T-cell (primary cell): Measurements from ENCODE around the gene USB1. TPM values are rescaled to one million over a fixed set of nuclear protein-coding genes. Genes with fewer than 3 reads are reported as not detected.
A peak's percentile ranks its signal among the peaks of the same experiment; 100 is the strongest.

Source experiments
- ATAC-seq, 4 experiments: fragments of 200-7000 bp in 3 of 4; fragments of 150-1000 bp in 1 of 4; cut with Tn5 transposase; replicated peaks in 1 of 4; 1 replicate in 3 of 4; 2 replicates in 1 of 4; pipeline ENCODE4 v1.10.0; 2021; ENCODE audit warnings: moderate library complexity in 3 of 4, mild to moderate bottlenecking in 2 of 4, moderate number of reproducible peaks in 1 of 4
- CTCF ChIA-PET, 2 donors: fragments of 300-600 bp; sonication (Branson Sonifier 250); formaldehyde crosslinking; loops; one replicate each; lab custom pipeline; 2022; ENCODE audit warnings: antibody characterized with exemption in 2 of 2; lab: Charles Lee
- POLR2A ChIA-PET, 2 donors: fragments of 300-600 bp; sonication (Branson Sonifier 250); formaldehyde crosslinking; loops; one replicate each; lab custom pipeline; 2022; ENCODE audit warnings: antibody characterized with exemption in 2 of 2; lab: Charles Lee
- DNase-seq, 35 experiments: peaks; one replicate each; pipeline versions ENCODE4 v3.0.0 to v3.0.0-alpha.2; 2013 to 2023
- H3K27ac ChIP-seq: one replicate; pipeline ENCODE4 v1.5.1; 2013; ENCODE audit warnings: low read length
- H3K27me3 ChIP-seq, 2 experiments: replicated peaks in 1 of 2; 1 replicate in 1 of 2; 2 replicates in 1 of 2; pipeline versions ENCODE4 v1.6.1 to v1.7.0; 2013; ENCODE audit warnings: low read length in 1 of 2, mixed read lengths in 1 of 2; ENCODE audit not compliant: control insufficient read depth in 2 of 2, insufficient read depth in 2 of 2; ENCODE audit errors: extremely low read depth in 1 of 2
- H3K36me3 ChIP-seq, 2 donors: 1 replicate in 1 of 2; 2 replicates in 1 of 2; pipeline versions ENCODE4 v1.6.1 to v1.7.0; 2013; ENCODE audit warnings: low read length in 1 of 2; ENCODE audit not compliant: control insufficient read depth in 2 of 2, insufficient read depth in 1 of 2; ENCODE audit errors: extremely low read depth in 1 of 2
- H3K4me1 ChIP-seq, 2 experiments: 1 replicate in 1 of 2; 2 replicates in 1 of 2; pipeline versions ENCODE4 v1.6.1 to v1.7.0; 2013; ENCODE audit warnings: low read length in 2 of 2, mixed read lengths in 1 of 2; ENCODE audit not compliant: insufficient read depth in 2 of 2, control insufficient read depth in 1 of 2; ENCODE audit errors: extremely low read depth in 1 of 2
- H3K4me3 ChIP-seq, 2 donors: 1 replicate in 1 of 2; 2 replicates in 1 of 2; pipeline versions ENCODE4 v1.5.1 to v1.7.0; 2013; ENCODE audit warnings: mild to moderate bottlenecking in 2 of 2, low read length in 1 of 2, moderate library complexity in 1 of 2; ENCODE audit not compliant: control insufficient read depth in 1 of 2; ENCODE audit errors: extremely low read depth in 1 of 2
- H3K9me3 ChIP-seq: 2 replicates; pipeline ENCODE4 v1.7.0; 2013
- H3K27ac Mint-ChIP-seq, 2 donors: one replicate each; pipeline ENCODE4 v1.8.0; 2020 to 2021; ENCODE audit warnings: mild to moderate bottlenecking in 2 of 2, mixed read lengths in 2 of 2
- H3K27me3 Mint-ChIP-seq, 2 donors: one replicate each; pipeline ENCODE4 v1.8.0; 2021 to 2022; ENCODE audit warnings: mixed read lengths in 2 of 2
- H3K36me3 Mint-ChIP-seq: one replicate; pipeline ENCODE4 v1.8.0; 2021; ENCODE audit warnings: mixed read lengths
- H3K4me1 Mint-ChIP-seq, 3 donors: one replicate each; pipeline ENCODE4 v1.8.0; 2020 to 2022; ENCODE audit warnings: mixed read lengths in 3 of 3, mild to moderate bottlenecking in 1 of 3
- H3K4me3 Mint-ChIP-seq, 3 donors: one replicate each; pipeline ENCODE4 v1.8.0; 2020 to 2022; ENCODE audit warnings: mild to moderate bottlenecking in 3 of 3, mixed read lengths in 3 of 3, moderate library complexity in 3 of 3
- H3K9me3 Mint-ChIP-seq, 3 donors: one replicate each; pipeline ENCODE4 v1.8.0; 2020 to 2022; ENCODE audit warnings: mixed read lengths in 3 of 3
- WGBS: methylation state at CpG from one replicate; pipeline ENCODE4 v1.1.5; 2013; ENCODE audit warnings: missing lambda C conversion rate; ENCODE audit not compliant: insufficient coverage; 5-methylcytosine and 5-hydroxymethylcytosine counted together
- total RNA-seq, 35 experiments: library from RNA in 6 of 35; stranded (reverse) in 6 of 35; fragments of 120-200 nt in 1 of 35; gene quantifications; one replicate each; pipeline versions ENCODE4 v1.2.1 to v1.2.4 and lab custom pipeline; 2013 to 2026

Gene USB1
- total RNA-seq, 5 donors from 2014 or later (not counting 1 experiment from before 2014, with no cell fraction given): 31.7 to 44.2 (median 41.3) TPM

DNA sequence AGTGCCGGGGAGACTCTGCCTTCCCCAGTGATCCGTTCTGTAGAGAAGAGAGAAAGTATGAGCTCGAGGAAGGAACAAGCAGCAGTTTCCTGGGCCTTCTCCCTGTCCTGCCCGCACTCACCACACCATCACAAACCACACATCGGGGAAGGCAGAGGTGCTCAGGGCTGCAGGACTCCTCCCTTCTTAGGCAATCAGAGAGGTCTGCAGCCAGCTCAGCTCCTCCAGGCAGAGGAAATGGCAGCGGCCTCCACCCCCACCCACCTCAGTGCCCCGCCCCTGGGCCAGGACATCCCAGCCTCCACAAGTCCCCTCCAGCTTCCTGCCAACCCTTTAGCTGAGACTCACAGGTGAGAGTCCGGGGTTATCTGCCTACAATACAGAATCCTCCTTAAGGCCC lies 2.7 kb upstream of the USB1 start:
- WGBS: 6% methylated on average over 4 of the region's 8 CpGs
- Mint-ChIP-seq H3K9me3 (no peaks in the 10 kb centered on the region), H3K27ac (peak overlapping the region; percentile 91 to 92), H3K27me3 (no peaks in the 10 kb centered on the region), H3K36me3 (peaks cover 20% of the 10 kb centered on the region), H3K4me3 (peak overlapping the region; percentile 76 to 83 (median 79)), H3K4me1 (peaks cover 45 to 73% (median 66%) of the 10 kb centered on the region in 3 donors)
- Histone ChIP-seq H3K9me3 (no peaks in the 10 kb centered on the region), H3K27ac (peak overlapping the region; percentile 59), H3K36me3 (peaks cover 31 to 46% of the 10 kb centered on the region in 2 donors), H3K4me3 (peak overlapping the region in 1 of 2 donors; percentile 73), H3K27me3 (no peaks in the 10 kb centered on the region), H3K4me1 (peaks cover 22 to 85% of the 10 kb centered on the region in 2 experiments)
- ATAC-seq: peak; percentile 2 to 25 (median 16)
- POLR2A ChIA-PET: no interaction called here
- peak in 34 of 35 experiments; percentile 15 to 68 (median 37) for DNase-seq
- CTCF ChIA-PET: interaction anchor here (0.6 to 2.0 kb wide), 7 partner anchors 26 to 436 kb away, joined by 3 to 6 read pairs (median 4); partner anchors contain the start of gene CFAP20 (in 1 of the 2)

DNA sequence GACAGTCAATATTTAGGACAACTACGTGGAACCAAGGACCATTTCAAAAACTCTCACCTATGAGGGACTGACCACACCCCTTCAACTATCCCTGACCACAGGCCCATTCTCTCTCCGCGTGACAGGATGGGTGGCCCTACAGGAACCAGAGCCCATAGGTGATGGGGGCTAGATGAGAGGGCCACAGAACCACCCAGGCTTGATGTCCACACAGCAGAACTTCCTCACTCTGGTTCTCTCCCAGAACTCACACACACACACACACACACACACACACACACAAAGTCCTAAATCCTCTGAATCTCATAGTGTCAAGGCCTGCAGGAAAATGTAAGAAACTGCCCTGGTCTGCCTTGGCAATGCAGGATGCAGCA lies 2.2 kb upstream of the USB1 start:
- peaks cover 28 to 45% of the 10 kb centered on the region in 2 donors for H3K36me3 ChIP-seq

DNA sequence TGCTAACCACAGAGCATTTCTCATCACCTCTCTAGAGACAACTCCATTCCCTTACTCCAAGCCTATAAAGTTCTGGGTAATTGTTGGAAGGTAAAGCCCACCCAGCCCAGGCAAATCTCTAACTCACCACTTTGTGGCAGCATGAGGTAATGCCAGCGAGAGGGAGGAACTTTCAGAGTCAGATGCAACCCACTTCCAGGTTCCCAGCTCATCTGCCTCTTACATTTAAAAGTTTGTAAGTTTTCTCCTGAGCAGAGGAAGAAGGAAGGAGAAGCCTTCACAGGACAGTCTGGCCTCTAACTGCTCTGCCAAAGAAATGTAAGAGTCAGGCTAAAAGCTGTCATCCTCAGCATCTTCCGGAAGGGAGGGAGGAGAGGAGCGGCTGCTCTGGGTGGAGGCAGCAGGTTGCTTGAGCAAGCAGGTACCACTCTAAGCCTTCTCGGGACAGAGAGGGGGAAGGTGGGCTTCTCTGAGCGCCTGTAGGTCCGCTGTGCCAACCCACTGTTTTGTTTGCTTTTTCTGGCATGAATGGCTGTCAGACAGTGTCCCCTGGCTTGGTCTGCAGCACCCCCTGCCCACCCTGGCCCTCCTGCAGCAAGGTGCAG lies 1.7 kb upstream of the USB1 start:
- peak overlapping the region; percentile 63 to 73 for H3K4me3 ChIP-seq
- DNase-seq (peak in 25 of 35 experiments; percentile 8 to 65 (median 26)), ATAC-seq (peak in 2 of 4 experiments; percentile 18 to 28)
- H3K4me1 ChIP-seq: peaks cover 22 to 75% of the 10 kb centered on the region in 2 experiments
- CTCF ChIA-PET: interaction anchor here (0.6 to 2.0 kb wide), 5 partner anchors 68 to 487 kb away, joined by 3 to 6 read pairs (median 3); partner anchors contain the start of gene CFAP20 (in 1 of the 2)
- peaks cover 18% of the 10 kb centered on the region for H3K36me3 Mint-ChIP-seq
- peaks cover 24 to 42% of the 10 kb centered on the region in 2 donors for H3K36me3 ChIP-seq
- peak overlapping the region; percentile 59 for H3K27ac ChIP-seq
- POLR2A ChIA-PET: no interaction called here
- H3K9me3 Mint-ChIP-seq: no peaks in the 10 kb centered on the region
- no peaks in the 10 kb centered on the region for H3K9me3 ChIP-seq
- H3K27me3 ChIP-seq: no peaks in the 10 kb centered on the region
- 4% methylated on average over 3 of the region's 6 CpGs for WGBS
- H3K27me3 Mint-ChIP-seq: no peaks in the 10 kb centered on the region
- H3K4me1 Mint-ChIP-seq: peaks cover 49 to 75% (median 68%) of the 10 kb centered on the region in 3 donors
- peak overlapping the region; percentile 76 to 83 (median 79) for H3K4me3 Mint-ChIP-seq
- H3K27ac Mint-ChIP-seq: peak overlapping the region; percentile 91 to 92

More for the DNA sequence above, 2.2 kb upstream of the USB1 start:
- POLR2A ChIA-PET: no interaction called here
- Histone ChIP-seq H3K4me1 (peaks cover 22 to 80% of the 10 kb centered on the region in 2 experiments), H3K4me3 (peak overlapping the region in 1 of 2 donors; percentile 73), H3K9me3 (no peaks in the 10 kb centered on the region), H3K27ac (peak overlapping the region; percentile 59), H3K27me3 (no peaks in the 10 kb centered on the region)
- H3K36me3 Mint-ChIP-seq: peaks cover 20% of the 10 kb centered on the region
- H3K27ac Mint-ChIP-seq: peak overlapping the region; percentile 91 to 92
- no CpG with 5 or more reads among the region's 3 CpGs for WGBS
- H3K27me3 Mint-ChIP-seq: no peaks in the 10 kb centered on the region
- DNase-seq (no peak), ATAC-seq (no peak)
- CTCF ChIA-PET: interaction anchor here (0.6 to 2.0 kb wide), 7 partner anchors 68 to 487 kb away, joined by 3 to 6 read pairs (median 3); partner anchors contain the start of gene CFAP20 (in 1 of the 2)
- peaks cover 48 to 76% (median 69%) of the 10 kb centered on the region in 3 donors for H3K4me1 Mint-ChIP-seq
- no peaks in the 10 kb centered on the region for H3K9me3 Mint-ChIP-seq
- H3K4me3 Mint-ChIP-seq: peak overlapping the region; percentile 76 to 83 (median 79)

DNA sequence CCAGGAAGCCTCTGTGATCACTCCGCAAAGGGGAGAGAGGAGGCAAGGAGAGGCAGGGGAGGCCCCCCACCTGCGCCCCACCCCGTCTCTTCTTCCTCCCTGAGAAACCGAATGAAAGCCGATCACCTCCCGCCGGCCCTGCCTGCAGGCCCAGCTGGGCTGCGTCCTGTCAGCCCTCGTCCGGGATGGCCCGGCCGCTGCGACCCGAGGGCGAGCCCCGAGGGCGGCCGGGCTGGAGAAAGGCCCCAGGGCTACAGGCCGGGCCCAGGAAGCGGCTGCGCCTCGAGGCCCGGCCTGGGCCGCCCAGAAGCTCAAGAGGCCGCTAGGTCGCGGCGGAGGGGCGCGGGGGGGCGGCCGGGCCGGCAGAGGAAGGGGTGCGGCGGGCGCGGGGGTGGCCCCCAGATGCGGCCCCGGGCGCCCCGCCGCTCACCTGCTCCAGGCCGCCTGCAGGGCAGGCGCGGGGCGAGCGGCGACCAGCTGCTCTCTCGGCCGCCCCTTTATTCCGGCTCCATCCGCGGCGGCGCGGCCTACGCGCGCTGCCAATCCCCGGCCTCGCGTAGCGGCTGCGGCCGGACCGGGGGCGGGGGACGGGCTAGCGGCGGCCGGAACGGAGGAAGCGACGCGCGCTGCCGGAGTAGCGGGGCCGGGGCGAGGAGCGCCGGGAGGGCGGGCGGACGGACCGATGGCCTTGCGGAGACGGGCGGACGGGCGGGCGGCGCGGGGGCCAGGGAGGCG lies 1.1 kb upstream of the USB1 start, which contains the start of gene ZNF319:
TSS of gene ZNF319 (minus strand) at position 702 of the 735 bp plus-strand sequence. CDS start 2,407 bp downstream, outside the sequence.
- Mint-ChIP-seq H3K9me3 (no peaks in the 10 kb centered on the region), H3K36me3 (peaks cover 19% of the 10 kb centered on the region), H3K4me3 (peak within 1 kb of the TSS; percentile 82 to 92 (median 90)), H3K27me3 (no peaks in the 10 kb centered on the region), H3K4me1 (peaks cover 49 to 75% (median 67%) of the 10 kb centered on the region in 3 donors), H3K27ac (peak within 1 kb of the TSS; percentile 91 to 93)
- under 1% methylated on average over 83 of the region's 95 CpGs for WGBS
- Histone ChIP-seq H3K36me3 (peaks cover 24 to 42% of the 10 kb centered on the region in 2 donors), H3K4me3 (peak within 1 kb of the TSS; percentile 79 to 81), H3K27ac (peak within 1 kb of the TSS; percentile 66), H3K4me1 (peaks cover 22 to 68% of the 10 kb centered on the region in 2 experiments), H3K9me3 (no peaks in the 10 kb centered on the region), H3K27me3 (no peaks in the 10 kb centered on the region)
- ChIA-PET CTCF (interaction anchor here in 1 of 2 donors (1.0 kb wide), 1 partner anchor 100 kb away, joined by 3 read pairs; no protein-coding TSS in a partner anchor), POLR2A (no interaction called here)
- peak in 18 of 35 experiments; percentile 6 to 46 (median 21) for DNase-seq
- ATAC-seq: peak; percentile 9 to 11 (median 11)

DNA sequence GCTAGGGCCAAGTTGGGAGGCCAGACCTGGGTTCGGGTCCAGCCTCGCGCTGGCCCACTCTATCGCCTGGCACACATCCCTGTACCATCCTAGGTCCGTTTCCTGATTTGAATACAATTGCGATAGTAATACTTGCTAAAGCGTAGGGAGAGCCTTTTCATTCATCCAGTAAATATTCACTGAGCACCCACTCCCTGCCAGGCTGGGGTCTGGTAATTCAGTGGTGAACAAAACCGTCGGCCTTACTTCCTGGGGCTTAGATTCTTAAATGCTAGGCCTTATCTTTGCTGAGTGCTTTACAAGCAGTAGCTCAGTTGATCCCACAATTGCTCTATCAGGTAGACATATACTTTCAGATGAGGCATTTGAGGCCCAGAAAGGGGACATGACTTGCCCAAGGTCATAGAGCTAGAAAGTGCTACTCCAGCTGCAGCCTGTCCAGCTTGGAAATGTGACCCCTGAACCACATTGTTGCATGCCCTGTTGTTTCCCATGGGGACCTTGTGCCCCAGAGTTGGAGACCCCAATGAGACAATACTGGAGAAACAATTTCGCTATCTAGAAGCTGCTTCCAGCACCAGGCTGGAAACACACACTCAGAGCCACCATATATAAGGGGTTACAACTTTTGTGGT lies 691 bp downstream of the USB1 start:
- H3K9me3 ChIP-seq: no peaks in the 10 kb centered on the region
- Mint-ChIP-seq H3K27me3 (no peaks in the 10 kb centered on the region), H3K36me3 (peaks cover 20% of the 10 kb centered on the region), H3K9me3 (no peaks in the 10 kb centered on the region), H3K27ac (peak overlapping the region in 1 of 2 donors; percentile 93), H3K4me3 (peak overlapping the region; percentile 82 to 92 (median 90)), H3K4me1 (peaks cover 49 to 64% (median 62%) of the 10 kb centered on the region in 3 donors)
- DNase-seq (no peak), ATAC-seq (no peak)
- CTCF ChIA-PET: interaction anchor here (0.5 to 2.3 kb wide), 3 partner anchors 13 to 103 kb away, joined by 3 to 9 read pairs (median 4); no protein-coding TSS in a partner anchor
- H3K4me1 ChIP-seq: peaks cover 22 to 50% of the 10 kb centered on the region in 2 experiments
- H3K36me3 ChIP-seq: peaks cover 8 to 27% of the 10 kb centered on the region in 2 donors
- peak overlapping the region in 1 of 2 donors; percentile 81 for H3K4me3 ChIP-seq
- no peaks in the 10 kb centered on the region for H3K27me3 ChIP-seq
- WGBS: no CpG with 5 or more reads among the region's 10 CpGs
- POLR2A ChIA-PET: interaction anchor here (0.6 to 0.7 kb wide), 3 partner anchors 99 to 195 kb away, joined by 3 to 6 read pairs (median 3); no protein-coding TSS in a partner anchor
- H3K27ac ChIP-seq: no peak overlapping the region
